Neuron (in vitro differentiated cells): Measurements from ENCODE around the gene LEPROT.

Experiments
- H2AFZ ChIP-seq: one replicate; pipeline ENCODE4 v1.6.1; 2013; ENCODE audit warnings: low read depth, mild to moderate bottlenecking, inconsistent platforms, low read length, moderate library complexity
- H3K27me3 ChIP-seq: one replicate; pipeline ENCODE4 v1.6.1; 2013; ENCODE audit warnings: low read length; ENCODE audit not compliant: insufficient read depth
- H3K36me3 ChIP-seq: one replicate; pipeline ENCODE4 v1.6.1; 2013; ENCODE audit warnings: low read length; ENCODE audit not compliant: insufficient read depth
- H3K4me1 ChIP-seq: one replicate; pipeline ENCODE4 v1.6.1; 2013; ENCODE audit warnings: low read length; ENCODE audit not compliant: insufficient read depth
- H3K4me3 ChIP-seq: 2 replicates; pipeline ENCODE4 v1.5.1; 2013; ENCODE audit warnings: mild to moderate bottlenecking, low read length, moderate library complexity
- H3K9me3 ChIP-seq: one replicate; pipeline ENCODE4 v1.6.1; 2013; ENCODE audit warnings: low read length

Gene LEPROT

GRCh38 chr1:65478379-65479026, 58.0 kb downstream of the LEPROT start:
- Histone ChIP-seq H3K27me3 (no peaks in the 10 kb centered on the region), H3K4me3 (no peak overlapping the region), H3K4me1 (no peaks in the 10 kb centered on the region), H3K9me3 (no peaks in the 10 kb centered on the region), H3K36me3 (no peaks in the 10 kb centered on the region), H2AFZ (no peak overlapping the region)

GRCh38 chr1:65479554-65480204, 59.2 kb downstream of the LEPROT start:
- Histone ChIP-seq H2AFZ (no peak overlapping the region), H3K36me3 (no peaks in the 10 kb centered on the region), H3K9me3 (no peaks in the 10 kb centered on the region), H3K27me3 (no peaks in the 10 kb centered on the region), H3K4me3 (no peak overlapping the region), H3K4me1 (no peaks in the 10 kb centered on the region)

GRCh38 chr1:65480684-65481405, 60.4 kb downstream of the LEPROT start:
- Histone ChIP-seq H2AFZ (no peak overlapping the region), H3K4me1 (no peaks in the 10 kb centered on the region)

GRCh38 chr1:65483993-65484754, 63.7 kb downstream of the LEPROT start:
- Histone ChIP-seq H3K9me3 (no peaks in the 10 kb centered on the region), H3K4me3 (no peak overlapping the region), H3K4me1 (no peaks in the 10 kb centered on the region), H2AFZ (no peak overlapping the region), H3K36me3 (no peaks in the 10 kb centered on the region), H3K27me3 (no peaks in the 10 kb centered on the region)

More at GRCh38 chr1:65480684-65481405, 60.4 kb downstream of the LEPROT start:
- Histone ChIP-seq H3K36me3 (no peaks in the 10 kb centered on the region), H3K27me3 (no peaks in the 10 kb centered on the region), H3K9me3 (no peaks in the 10 kb centered on the region), H3K4me3 (no peak overlapping the region)
